Lower lobe of right lung (tissue), 2 donors: ENCODE results near the gene FRY. TPM values are rescaled to one million over a fixed set of nuclear protein-coding genes. Genes with fewer than 3 reads are reported as not detected.

Experiments
- ATAC-seq, 2 donors: fragments of 200-7000 bp; cut with Tn5 transposase; one replicate each; pipeline ENCODE4 v1.9.1; 2020 to 2022; ENCODE audit warnings: mild to moderate bottlenecking in 2 of 2, moderate library complexity in 2 of 2
- DNase-seq: peaks from one replicate; pipeline ENCODE4 v3.0.0-alpha.2; 2020
- H3K27ac ChIP-seq: fragments of 200-600 bp; one replicate; pipeline ENCODE4 v1.8.0; 2022
- H3K27me3 ChIP-seq: fragments of 200-600 bp; one replicate; pipeline ENCODE4 v1.8.0; 2022; ENCODE audit warnings: low read depth
- H3K36me3 ChIP-seq: fragments of 200-600 bp; one replicate; pipeline ENCODE4 v1.8.0; 2022; ENCODE audit warnings: mild to moderate bottlenecking
- H3K4me1 ChIP-seq: fragments of 200-600 bp; one replicate; pipeline ENCODE4 v1.8.0; 2022
- H3K4me3 ChIP-seq: fragments of 200-600 bp; one replicate; pipeline ENCODE4 v1.8.0; 2022; ENCODE audit warnings: mild to moderate bottlenecking
- H3K9me3 ChIP-seq: fragments of 200-600 bp; one replicate; pipeline ENCODE4 v1.8.0; 2022
- CTCF ChIP-seq: fragments of 200-600 bp; IDR thresholded peaks from one replicate; pipeline ENCODE4 v1.8.0; 2022; ENCODE audit warnings: antibody characterized with exemption, mild to moderate bottlenecking
- intact Hi-C: fragments of 100-400 bp; cut with DNase I; formaldehyde crosslinking; loops from one replicate; pipeline ENCODE4 v1.11.0; 2022
- total RNA-seq: library from RNA; stranded (reverse); fragmentation: NEBNext Ultra II Directional; extraction: Animal tissue kit (Norgen Biotek cat#: 25700); gene quantifications from one replicate; pipeline ENCODE4 v1.2.1, GENCODE V29; 2021
- donor health status: DM: no; HTN: yes; CAD: no; lungs with severe emphysema.

Gene FRY
- total RNA-seq, 1 donor from 2014 or later: 93.7 TPM

GRCh38 chr13:32252812-32253438, 221.4 kb downstream of the FRY start:
- intact Hi-C loops: no loop called here
- no peak for TF ChIP-seq CTCF
- H3K4me1 ChIP-seq: peaks cover 15% of the 10 kb centered on the region
- H3K4me3 ChIP-seq: no peak overlapping the region
- H3K9me3 ChIP-seq: no peaks in the 10 kb centered on the region
- ATAC-seq (no peak), DNase-seq (no peak)
- no peaks in the 10 kb centered on the region for H3K36me3 ChIP-seq
- H3K27ac ChIP-seq: peak overlapping the region; percentile 19
- H3K27me3 ChIP-seq: no peaks in the 10 kb centered on the region

GRCh38 chr13:32253911-32254399, 222.4 kb downstream of the FRY start:
- H3K4me1 ChIP-seq: peaks cover 8% of the 10 kb centered on the region
- no peak for DNase-seq
- no peaks in the 10 kb centered on the region for H3K27me3 ChIP-seq
- intact Hi-C loops: no loop called here
- no peaks in the 10 kb centered on the region for H3K9me3 ChIP-seq
- ATAC-seq: peak; percentile 87 to 90
- peak overlapping the region; percentile 78 for H3K27ac ChIP-seq
- H3K4me3 ChIP-seq: peak overlapping the region; percentile 49
- no peaks in the 10 kb centered on the region for H3K36me3 ChIP-seq
- TF ChIP-seq CTCF: no peak

- Histone ChIP-seq H3K4me1 (peaks cover 4% of the 10 kb centered on the region), H3K9me3 (no peaks in the 10 kb centered on the region), H3K36me3 (no peaks in the 10 kb centered on the region), H3K27me3 (no peaks in the 10 kb centered on the region), H3K27ac (peak overlapping the region; percentile 78), H3K4me3 (peak overlapping the region; percentile 49)
- intact Hi-C loops: no loop called here
- DNase-seq: no peak
- ATAC-seq: peak; percentile 29 to 62
- no peak for TF ChIP-seq CTCF
Observed at GRCh38 chr13:32254416-32254815, 222.8 kb downstream of the FRY start.

- Histone ChIP-seq H3K27me3 (no peaks in the 10 kb centered on the region), H3K36me3 (no peaks in the 10 kb centered on the region), H3K4me1 (peaks cover 4% of the 10 kb centered on the region), H3K9me3 (no peaks in the 10 kb centered on the region), H3K4me3 (peak overlapping the region; percentile 49), H3K27ac (peak overlapping the region; percentile 78)
- no peak for TF ChIP-seq CTCF
- intact Hi-C loops: no loop called here
- ATAC-seq: peak; percentile 18 to 35
- DNase-seq: no peak
Observed at GRCh38 chr13:32254916-32255723, 223.5 kb downstream of the FRY start.

GRCh38 chr13:32255724-32256109, 224.1 kb downstream of the FRY start:
- peak overlapping the region; percentile 49 for H3K4me3 ChIP-seq
- no peak for TF ChIP-seq CTCF
- ATAC-seq: no peak
- peak overlapping the region; percentile 78 for H3K27ac ChIP-seq
- intact Hi-C loops: no loop called here
- H3K9me3 ChIP-seq: no peaks in the 10 kb centered on the region
- H3K27me3 ChIP-seq: no peaks in the 10 kb centered on the region
- no peaks in the 10 kb centered on the region for H3K36me3 ChIP-seq
- DNase-seq: no peak
- peaks cover 7% of the 10 kb centered on the region for H3K4me1 ChIP-seq
